Measurements from ENCODE around the gene CDH4. TPM values are rescaled to one million over a fixed set of nuclear protein-coding genes. Genes with fewer than 3 reads are reported as not detected.

Gene CDH4
- total RNA-seq, 1 donor from 2014 or later, result not detected

GRCh38 chr20:61849376-61849775, 597.3 kb downstream of the CDH4 start:
- no peaks in the 10 kb centered on the region for H3K4me1 Mint-ChIP-seq
- POLR2A ChIA-PET, result no interaction called here
- intact Hi-C loops (cut with micrococcal nuclease), result no loop called here
- no peaks in the 10 kb centered on the region for H3K27me3 Mint-ChIP-seq
- ATAC-seq (ENCODE audit: low read depth), result no peak
- TF ChIP-seq CTCF (IDR thresholded peaks at IDR 0.05), result no peak
- H3K9me3 Mint-ChIP-seq, result no peaks in the 10 kb centered on the region
- H3K4me3 Mint-ChIP-seq, result no peak overlapping the region
- no peaks in the 10 kb centered on the region for H3K36me3 Mint-ChIP-seq (ENCODE audit: low read depth)
- no peak overlapping the region for H3K27ac Mint-ChIP-seq
- DNase-seq, result no peak
- CTCF ChIA-PET, result no interaction called here

- H3K27ac Mint-ChIP-seq, result no peak overlapping the region
- H3K36me3 Mint-ChIP-seq (ENCODE audit: low read depth), result no peaks in the 10 kb centered on the region
- no peaks in the 10 kb centered on the region for H3K27me3 Mint-ChIP-seq
- H3K4me3 Mint-ChIP-seq, result no peak overlapping the region
- CTCF ChIA-PET, result no interaction called here
- no peak for TF ChIP-seq CTCF (IDR thresholded peaks at IDR 0.05)
- H3K9me3 Mint-ChIP-seq, result no peaks in the 10 kb centered on the region
- no peak for ATAC-seq (ENCODE audit: low read depth)
- intact Hi-C loops (cut with micrococcal nuclease), result no loop called here
- POLR2A ChIA-PET, result no interaction called here
- no peak for DNase-seq
- no peaks in the 10 kb centered on the region for H3K4me1 Mint-ChIP-seq
Observed at GRCh38 chr20:61849822-61850221, 597.8 kb downstream of the CDH4 start.

GRCh38 chr20:61850457-61850856, 598.4 kb downstream of the CDH4 start:
- no peak for ATAC-seq (ENCODE audit: low read depth)
- intact Hi-C loops (cut with micrococcal nuclease), result no loop called here
- Mint-ChIP-seq H3K4me3 (no peak overlapping the region), H3K4me1 (no peaks in the 10 kb centered on the region), H3K27ac (no peak overlapping the region), H3K27me3 (no peaks in the 10 kb centered on the region), H3K9me3 (no peaks in the 10 kb centered on the region), H3K36me3 (ENCODE audit: low read depth) (no peaks in the 10 kb centered on the region)
- POLR2A ChIA-PET, result no interaction called here
- TF ChIP-seq CTCF (IDR thresholded peaks at IDR 0.05), result no peak
- CTCF ChIA-PET, result no interaction called here
- no peak for DNase-seq

- intact Hi-C loops (cut with micrococcal nuclease), result no loop called here
- Mint-ChIP-seq H3K4me1 (no peaks in the 10 kb centered on the region), H3K27ac (no peak overlapping the region), H3K9me3 (no peaks in the 10 kb centered on the region), H3K4me3 (no peak overlapping the region), H3K36me3 (ENCODE audit: low read depth) (no peaks in the 10 kb centered on the region), H3K27me3 (no peaks in the 10 kb centered on the region)
- no peak for TF ChIP-seq CTCF (IDR thresholded peaks at IDR 0.05)
- ChIA-PET CTCF (no interaction called here), POLR2A (no interaction called here)
- DNase-seq, result no peak
- ATAC-seq (ENCODE audit: low read depth), result no peak
Observed at GRCh38 chr20:61850926-61851900, 599.2 kb downstream of the CDH4 start.

- no peak for TF ChIP-seq CTCF (IDR thresholded peaks at IDR 0.05)
- Mint-ChIP-seq H3K4me1 (no peaks in the 10 kb centered on the region), H3K36me3 (ENCODE audit: low read depth) (no peaks in the 10 kb centered on the region), H3K27ac (no peak overlapping the region), H3K27me3 (no peaks in the 10 kb centered on the region), H3K9me3 (no peaks in the 10 kb centered on the region), H3K4me3 (no peak overlapping the region)
- no peak for DNase-seq
- ChIA-PET CTCF (no interaction called here), POLR2A (no interaction called here)
- intact Hi-C loops (cut with micrococcal nuclease), result no loop called here
- no peak for ATAC-seq (ENCODE audit: low read depth)
Observed at GRCh38 chr20:61852268-61853072, 600.4 kb downstream of the CDH4 start.

Measured in activated B cell treated with CpG ODN at 0.5 μM for 24 hours (primary cell).